Measurements from ENCODE around the gene PRMT1.

PRMT1 gene

GRCh38 chr19:49730166-49730565 is 53.1 kb downstream of the PRMT1 start:
- DNase-seq: no peak
